Gastroesophageal sphincter (tissue), 3 donors: ENCODE results near the gene CD53.

ENCODE experiments used
- CTCF ChIP-seq, 4 experiments: fragments of 200-600 bp in 2 of 4; fragments of 450-650 bp in 2 of 4; sonication (generic) in 1 of 4; IDR thresholded peaks; one replicate each; pipeline ENCODE4 v1.5.1; 2017 to 2019; ENCODE audit warnings: antibody characterized with exemption in 4 of 4, mild to moderate bottlenecking in 2 of 4, moderate library complexity in 2 of 4
- EP300 ChIP-seq: sonication (generic); formaldehyde crosslinking; IDR thresholded peaks from one replicate; pipeline ENCODE4 v1.6.1; 2017; ENCODE audit warnings: antibody characterized with exemption, mild to moderate bottlenecking
- POLR2AphosphoS5 ChIP-seq: sonication (generic); formaldehyde crosslinking; IDR thresholded peaks from one replicate; pipeline ENCODE4 v1.6.1; 2017; ENCODE audit warnings: antibody characterized with exemption

GRCh38 chr1:110860174-110860573 is 12.8 kb upstream of the CD53 start:
- TF ChIP-seq CTCF (IDR thresholded peaks at IDR 0.05) (no peak), EP300 (no peak), POLR2AphosphoS5 (no peak)
